Fibroblast of lung (primary cell): Measurements from ENCODE around the gene ACP5. TPM values are rescaled to one million over a fixed set of nuclear protein-coding genes. Genes with fewer than 3 reads are reported as not detected.

Experiments
- DNase-seq, 2 donors: peaks; one replicate each; pipeline versions ENCODE4 v3.0.0 to v3.0.0-alpha.2; 2010; ENCODE audit warnings: low read depth in 2 of 2
- H2AFZ ChIP-seq: 2 replicates; pipeline ENCODE4 v1.5.1; 2012; ENCODE audit warnings: low read length, control low read depth, inconsistent platforms
- H3K27ac ChIP-seq: 2 replicates; pipeline ENCODE4 v1.5.1; 2011; ENCODE audit warnings: low read length, control low read depth; ENCODE audit not compliant: insufficient read depth
- H3K27me3 ChIP-seq: 2 replicates; pipeline ENCODE4 v1.5.1; 2011; ENCODE audit warnings: mild to moderate bottlenecking, low read length; ENCODE audit not compliant: control insufficient read depth, insufficient read depth
- H3K36me3 ChIP-seq: 2 replicates; pipeline ENCODE4 v1.5.1; 2011; ENCODE audit warnings: low read length; ENCODE audit not compliant: control insufficient read depth, insufficient read depth
- H3K4me1 ChIP-seq: 2 replicates; pipeline ENCODE4 v1.5.1; 2011; ENCODE audit warnings: low read length; ENCODE audit not compliant: control insufficient read depth, insufficient read depth; ENCODE audit errors: extremely low read depth
- H3K4me2 ChIP-seq: 2 replicates; pipeline ENCODE4 v1.5.1; 2011; ENCODE audit warnings: low read length, control low read depth; ENCODE audit not compliant: insufficient read depth; ENCODE audit errors: extremely low read depth
- H3K4me3 ChIP-seq, 4 experiments: fragments of 200-600 bp in 1 of 4; sonication (generic) in 1 of 4; replicated peaks in 1 of 4; 2 replicates each; pipeline ENCODE4 v1.5.1; 2011 to 2016; ENCODE audit warnings: low read length in 4 of 4, low read depth in 3 of 4, mild to moderate bottlenecking in 3 of 4, control low read depth in 2 of 4, inconsistent platforms in 1 of 4, mixed read lengths in 1 of 4; ENCODE audit not compliant: insufficient read depth in 1 of 4; ENCODE audit errors: control extremely low read depth in 1 of 4
- H3K79me2 ChIP-seq: 2 replicates; pipeline ENCODE4 v1.5.1; 2012; ENCODE audit warnings: mild to moderate bottlenecking, low read length, inconsistent platforms; ENCODE audit not compliant: control insufficient read depth, insufficient read depth
- H3K9ac ChIP-seq: 2 replicates; pipeline ENCODE4 v1.5.1; 2011; ENCODE audit warnings: mild to moderate bottlenecking, low read length, control low read depth; ENCODE audit not compliant: insufficient read depth
- H3K9me3 ChIP-seq: 2 replicates; pipeline ENCODE4 v1.5.1; 2012; ENCODE audit warnings: low read depth, low read length; ENCODE audit not compliant: control insufficient read depth, insufficient read depth
- H4K20me1 ChIP-seq: 2 replicates; pipeline ENCODE4 v1.5.1; 2011; ENCODE audit warnings: low read length; ENCODE audit not compliant: control insufficient read depth, insufficient read depth; ENCODE audit errors: extremely low read depth
- EZH2 ChIP-seq: IDR thresholded peaks from 2 replicates; pipeline ENCODE4 v1.5.1; 2012; ENCODE audit warnings: low read length, control low read depth, mild to moderate bottlenecking; ENCODE audit errors: missing control alignments
- polyA plus RNA-seq, 2 donors: library from polyadenylated mRNA; depleted of rRNA in 1 of 2; stranded (reverse) in 1 of 2; unstranded in 1 of 2; fragments of >200 nt; gene quantifications; 2 replicates each; pipeline ENCODE4 v1.2.1, GENCODE V29; 2011 to 2012; ENCODE audit warnings: missing spikeins in 1 of 2
- total RNA-seq: library from RNA; depleted of rRNA; stranded (reverse); fragments of >200 nt; gene quantifications from 2 replicates; pipeline ENCODE4 v1.2.1, GENCODE V29; 2014
- TF ChIP-seq, protein P1 (sequence below), 2 donors: IDR thresholded peaks in 1 of 2; conservative IDR thresholded peaks in 1 of 2; 1 replicate in 1 of 2; 2 replicates in 1 of 2; pipeline ENCODE4 v1.5.1; 2011 to 2012; ENCODE audit warnings: low read length in 2 of 2, control low read depth in 1 of 2, inconsistent platforms in 1 of 2, low read depth in 1 of 2, mild to moderate bottlenecking in 1 of 2

Gene ACP5
- total and polyA plus RNA-seq, 2 donors (not counting 1 experiment from before 2014, with no cell fraction given), result 1.2 to 2.2 TPM

DNA sequence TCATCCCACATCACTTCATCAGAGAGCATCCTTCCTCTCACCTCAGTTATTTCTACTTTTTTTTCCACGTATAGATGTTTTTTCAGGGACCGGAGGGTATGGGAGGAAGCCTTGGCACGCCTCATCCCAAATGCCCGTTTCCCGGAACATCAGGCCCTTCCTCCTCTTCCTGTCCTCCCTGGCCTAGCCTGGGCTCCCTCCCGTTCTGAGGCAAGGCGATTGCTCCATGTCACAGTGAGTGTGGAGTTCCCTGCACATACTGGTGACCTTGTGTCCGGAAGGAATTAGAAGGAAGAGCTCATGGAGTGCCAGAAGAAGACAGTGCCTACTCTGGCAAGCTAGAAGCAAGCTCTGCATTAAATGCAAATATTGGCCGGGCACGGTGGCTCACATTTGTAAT, 18.7 kb upstream of the ACP5 start:
- Histone ChIP-seq H3K4me1 (no peaks in the 10 kb centered on the region), H3K9me3 (no peaks in the 10 kb centered on the region), H3K4me3 (no peak overlapping the region), H3K27ac (no peak overlapping the region), H4K20me1 (no peaks in the 10 kb centered on the region), H3K27me3 (no peaks in the 10 kb centered on the region), H3K79me2 (peaks cover 29% of the 10 kb centered on the region), H3K9ac (no peak overlapping the region), H3K36me3 (no peaks in the 10 kb centered on the region), H3K4me2 (no peak overlapping the region), H2AFZ (no peak overlapping the region)
- TF ChIP-seq, protein P1, sequence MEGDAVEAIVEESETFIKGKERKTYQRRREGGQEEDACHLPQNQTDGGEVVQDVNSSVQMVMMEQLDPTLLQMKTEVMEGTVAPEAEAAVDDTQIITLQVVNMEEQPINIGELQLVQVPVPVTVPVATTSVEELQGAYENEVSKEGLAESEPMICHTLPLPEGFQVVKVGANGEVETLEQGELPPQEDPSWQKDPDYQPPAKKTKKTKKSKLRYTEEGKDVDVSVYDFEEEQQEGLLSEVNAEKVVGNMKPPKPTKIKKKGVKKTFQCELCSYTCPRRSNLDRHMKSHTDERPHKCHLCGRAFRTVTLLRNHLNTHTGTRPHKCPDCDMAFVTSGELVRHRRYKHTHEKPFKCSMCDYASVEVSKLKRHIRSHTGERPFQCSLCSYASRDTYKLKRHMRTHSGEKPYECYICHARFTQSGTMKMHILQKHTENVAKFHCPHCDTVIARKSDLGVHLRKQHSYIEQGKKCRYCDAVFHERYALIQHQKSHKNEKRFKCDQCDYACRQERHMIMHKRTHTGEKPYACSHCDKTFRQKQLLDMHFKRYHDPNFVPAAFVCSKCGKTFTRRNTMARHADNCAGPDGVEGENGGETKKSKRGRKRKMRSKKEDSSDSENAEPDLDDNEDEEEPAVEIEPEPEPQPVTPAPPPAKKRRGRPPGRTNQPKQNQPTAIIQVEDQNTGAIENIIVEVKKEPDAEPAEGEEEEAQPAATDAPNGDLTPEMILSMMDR (conservative IDR thresholded peaks at IDR 0.05 in 1 of 2, IDR thresholded peaks at IDR 0.05 in 1 of 2; ENCODE audit: low read depth in 1 of 2, low read length in 2 of 2), result no peak
- TF ChIP-seq EZH2, result no peak
- no peak for DNase-seq

DNA sequence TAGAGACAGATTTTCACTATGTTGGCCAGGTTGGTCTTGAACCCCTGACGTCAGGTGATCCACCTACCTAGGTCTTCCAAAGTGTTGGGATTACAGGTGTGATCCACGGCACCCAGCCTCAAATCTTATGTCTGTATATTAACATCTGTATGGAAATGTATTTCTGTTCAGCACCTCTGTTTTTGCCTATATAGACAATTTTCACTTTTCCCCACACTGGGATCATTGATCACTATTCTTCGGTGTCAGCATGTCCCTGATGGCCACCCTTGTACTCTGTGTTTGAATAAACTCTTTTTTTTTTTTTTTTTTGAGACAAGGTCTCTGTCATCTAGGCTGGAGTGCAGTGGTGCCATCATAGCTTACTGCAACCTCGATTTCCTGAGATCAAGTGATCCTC, 16.6 kb upstream of the ACP5 start:
- DNase-seq, result no peak
- TF ChIP-seq, protein P1 (conservative IDR thresholded peaks at IDR 0.05 in 1 of 2, IDR thresholded peaks at IDR 0.05 in 1 of 2; ENCODE audit: low read depth in 1 of 2, low read length in 2 of 2), result no peak
- TF ChIP-seq EZH2, result no peak
- Histone ChIP-seq H3K79me2 (peaks cover 18% of the 10 kb centered on the region), H3K36me3 (no peaks in the 10 kb centered on the region), H3K27me3 (no peaks in the 10 kb centered on the region), H3K4me1 (no peaks in the 10 kb centered on the region), H2AFZ (no peak overlapping the region), H3K27ac (no peak overlapping the region), H3K9me3 (no peaks in the 10 kb centered on the region), H4K20me1 (no peaks in the 10 kb centered on the region), H3K9ac (no peak overlapping the region), H3K4me3 (no peak overlapping the region), H3K4me2 (no peak overlapping the region)

DNA sequence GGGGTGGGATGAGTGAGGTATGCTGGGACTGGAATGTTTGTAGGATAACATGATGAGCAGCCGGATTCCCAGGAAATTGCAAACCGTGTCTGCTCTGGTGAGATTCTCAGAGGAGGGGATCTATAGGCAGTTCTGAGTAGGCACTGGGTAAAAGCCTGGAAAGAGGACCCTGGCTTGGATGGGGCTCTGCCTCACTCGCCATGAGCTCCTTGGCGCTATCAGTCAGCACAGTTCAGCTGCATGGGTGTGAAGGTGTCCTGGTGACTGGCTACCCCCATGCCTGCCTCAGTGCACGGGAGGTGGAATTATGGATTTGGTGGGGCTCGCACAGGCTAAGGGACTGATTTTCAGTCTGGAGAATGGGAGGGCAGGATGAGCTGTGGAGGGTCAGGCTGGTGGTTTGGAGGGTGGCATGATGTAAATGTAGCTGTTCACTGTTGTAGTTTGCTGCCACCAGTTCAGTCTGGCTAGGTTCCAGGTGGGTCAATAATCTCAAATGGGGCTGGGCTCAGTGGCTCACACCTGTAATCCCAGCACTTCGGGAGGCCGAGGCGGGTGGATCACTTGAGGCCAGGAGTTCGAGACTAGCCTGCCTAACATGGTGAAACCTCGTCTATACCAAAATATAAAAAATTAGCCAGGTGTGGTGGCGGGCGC, 10.7 kb upstream of the ACP5 start:
- H4K20me1 ChIP-seq, result no peaks in the 10 kb centered on the region
- no peak overlapping the region for H2AFZ ChIP-seq
- H3K9ac ChIP-seq, result no peak overlapping the region
- DNase-seq, result no peak
- H3K27me3 ChIP-seq, result no peaks in the 10 kb centered on the region
- H3K9me3 ChIP-seq, result no peaks in the 10 kb centered on the region
- H3K4me2 ChIP-seq, result peak overlapping the region; percentile 73
- H3K4me1 ChIP-seq, result no peaks in the 10 kb centered on the region
- no peak overlapping the region for H3K4me3 ChIP-seq
- no peaks in the 10 kb centered on the region for H3K79me2 ChIP-seq
- TF ChIP-seq, protein P1 (conservative IDR thresholded peaks at IDR 0.05 in 1 of 2, IDR thresholded peaks at IDR 0.05 in 1 of 2; ENCODE audit: low read depth in 1 of 2, low read length in 2 of 2), result no peak
- no peak for TF ChIP-seq EZH2
- H3K36me3 ChIP-seq, result no peaks in the 10 kb centered on the region
- no peak overlapping the region for H3K27ac ChIP-seq
